Heart right ventricle (tissue), 16 donors: ENCODE measurements around the gene FAM24B. TPM values are rescaled to one million over a fixed set of nuclear protein-coding genes. Genes with fewer than 3 reads are reported as not detected.

ENCODE experiments used
- ATAC-seq, 8 donors: fragments of 200-7000 bp; cut with Tn5 transposase; one replicate each; pipeline ENCODE4 v1.9.1; 2020; ENCODE audit warnings: mild to moderate bottlenecking in 8 of 8, moderate library complexity in 8 of 8, moderate number of reproducible peaks in 1 of 8
- DNase-seq, 2 donors: peaks; one replicate each; pipeline ENCODE4 v3.0.0-alpha.2; 2020
- H3K27ac ChIP-seq, 10 donors: fragments of 200-600 bp; sonication (generic) in 2 of 10; one replicate each; pipeline versions ENCODE4 v1.5.0 to v1.8.0; 2020 to 2022; ENCODE audit warnings: mild to moderate bottlenecking in 3 of 10
- H3K27me3 ChIP-seq, 7 donors: fragments of 200-600 bp; one replicate each; pipeline ENCODE4 v1.8.0; 2021 to 2022; ENCODE audit warnings: mild to moderate bottlenecking in 2 of 7
- H3K36me3 ChIP-seq, 9 donors: fragments of 200-600 bp; sonication (generic) in 1 of 9; one replicate each; pipeline versions ENCODE4 v1.5.0 to v1.8.0; 2020 to 2022; ENCODE audit warnings: mild to moderate bottlenecking in 2 of 9
- H3K4me1 ChIP-seq, 9 donors: fragments of 200-600 bp; sonication (generic) in 1 of 9; one replicate each; pipeline versions ENCODE4 v1.5.0 to v1.8.0; 2020 to 2022; ENCODE audit warnings: mild to moderate bottlenecking in 4 of 9
- H3K4me3 ChIP-seq, 10 donors: fragments of 200-600 bp; sonication (generic) in 2 of 10; one replicate each; pipeline versions ENCODE4 v1.5.0 to v1.8.0; 2020 to 2022; ENCODE audit warnings: mild to moderate bottlenecking in 7 of 10, moderate library complexity in 2 of 10
- H3K9me3 ChIP-seq, 11 donors: fragments of 200-600 bp in 10 of 11; sonication (generic) in 2 of 11; one replicate each; pipeline versions ENCODE4 v1.5.0 to v1.8.0; 2013 to 2022; ENCODE audit warnings: mild to moderate bottlenecking in 2 of 11, control low read depth in 1 of 11, moderate library complexity in 1 of 11
- WGBS, 2 donors: extraction: QIAGEN DNeasy Blood & Tissue Kit; methylation state at CpG; one replicate each; pipeline ENCODE4 v1.1.7; 2013; ENCODE audit warnings: inconsistent platforms in 1 of 2; 5-methylcytosine and 5-hydroxymethylcytosine counted together
- intact Hi-C, 10 donors: fragments of 100-400 bp; cut with DNase I; formaldehyde crosslinking; loops; one replicate each; pipeline versions ENCODE4 v1.11.1 to v1.14.2; 2022
- polyA plus RNA-seq, 2 donors: library from polyadenylated mRNA; stranded (reverse); fragments of 200-250 nt; gene quantifications; one replicate each; pipeline ENCODE4 v1.2.3, GENCODE V29; 2013
- total RNA-seq, 10 donors: library from RNA; stranded (reverse); fragmentation: NEBNext Ultra II Directional in 3 of 10; extraction: Animal tissue kit (Norgen Biotek cat#: 25700) in 3 of 10; gene quantifications; one replicate each; pipeline versions ENCODE4 v1.2.1 to v1.2.4, GENCODE V29; 2021 to 2023
- TF ChIP-seq, protein P1 (sequence below), 9 donors: fragments of 200-600 bp; sonication (generic) in 2 of 9; IDR thresholded peaks; one replicate each; pipeline versions ENCODE4 v1.5.0 to v1.8.0; 2021 to 2022; ENCODE audit warnings: antibody characterized with exemption in 9 of 9, mild to moderate bottlenecking in 5 of 9, moderate library complexity in 1 of 9
- donor health status: Arrhythmogenic right ventricular cardiomyopathy.
- donor health status: ischemic (EF 13 %, LVEDD 7.1; RV severe dilation, severe dysfunction).
- donor health status: healthy with polysubstance abuse.
- donor health status: DM: no; HTN: yes; CAD: no.
- donor health status: DM: no; HTN: no; CAD: no.
- donor health status: ischemic (EF 25% LVEDD 6.9; RV normal size, moderate dysfunction).
- donor health status: ischemic (EF 25% LVEDD 5.7; RV mildly dilated, moderate dysfunction).
- donor health status: healthy.
- donor health status: DM: yes; HTN: yes; CAD: no.
- donor health status: Ischemic cardiomyopathy.
- donor health status: ischemic (EF 35%, LVEDD 5.7; RV mildly dilated, moderate dysfunction).
- donor health status: nonischemic (EF 11% LVEDD 7.7; RV severe dilation, severe dysfunction).
- donor health status: DM: yes; HTN: yes; CAD: no.
- donor health status: PGD.
- donor health status: ischemic (EF 29% LVEDD 5.4; RV normal size, mild dysfunction).
- donor health status: nonischemic (EF 23%, LVEDD 6.1; RV moderate dilation, normal function).

Gene FAM24B
- total and polyA plus RNA-seq, 12 donors = 0.47 to 1.7 (median 0.70) TPM; not detected in 6

- Histone ChIP-seq H3K4me3 (no peak overlapping the region), H3K9me3 (peaks cover 0 to 3% (median 0%) of the 10 kb centered on the region in 11 donors), H3K27ac (no peak overlapping the region), H3K27me3 (no peaks in the 10 kb centered on the region), H3K4me1 (no peaks in the 10 kb centered on the region), H3K36me3 (no peaks in the 10 kb centered on the region)
- DNase-seq (no peak), ATAC-seq (no peak)
- WGBS, 2 donors = 91% methylated on average over 1 of the region's 1 CpG
- TF ChIP-seq, protein P1, sequence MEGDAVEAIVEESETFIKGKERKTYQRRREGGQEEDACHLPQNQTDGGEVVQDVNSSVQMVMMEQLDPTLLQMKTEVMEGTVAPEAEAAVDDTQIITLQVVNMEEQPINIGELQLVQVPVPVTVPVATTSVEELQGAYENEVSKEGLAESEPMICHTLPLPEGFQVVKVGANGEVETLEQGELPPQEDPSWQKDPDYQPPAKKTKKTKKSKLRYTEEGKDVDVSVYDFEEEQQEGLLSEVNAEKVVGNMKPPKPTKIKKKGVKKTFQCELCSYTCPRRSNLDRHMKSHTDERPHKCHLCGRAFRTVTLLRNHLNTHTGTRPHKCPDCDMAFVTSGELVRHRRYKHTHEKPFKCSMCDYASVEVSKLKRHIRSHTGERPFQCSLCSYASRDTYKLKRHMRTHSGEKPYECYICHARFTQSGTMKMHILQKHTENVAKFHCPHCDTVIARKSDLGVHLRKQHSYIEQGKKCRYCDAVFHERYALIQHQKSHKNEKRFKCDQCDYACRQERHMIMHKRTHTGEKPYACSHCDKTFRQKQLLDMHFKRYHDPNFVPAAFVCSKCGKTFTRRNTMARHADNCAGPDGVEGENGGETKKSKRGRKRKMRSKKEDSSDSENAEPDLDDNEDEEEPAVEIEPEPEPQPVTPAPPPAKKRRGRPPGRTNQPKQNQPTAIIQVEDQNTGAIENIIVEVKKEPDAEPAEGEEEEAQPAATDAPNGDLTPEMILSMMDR (IDR thresholded peaks at IDR 0.05) = no peak
- intact Hi-C loops = no loop called here
Measured at GRCh38 chr10:122864901-122865300, 14.5 kb downstream of the FAM24B start.

DNA sequence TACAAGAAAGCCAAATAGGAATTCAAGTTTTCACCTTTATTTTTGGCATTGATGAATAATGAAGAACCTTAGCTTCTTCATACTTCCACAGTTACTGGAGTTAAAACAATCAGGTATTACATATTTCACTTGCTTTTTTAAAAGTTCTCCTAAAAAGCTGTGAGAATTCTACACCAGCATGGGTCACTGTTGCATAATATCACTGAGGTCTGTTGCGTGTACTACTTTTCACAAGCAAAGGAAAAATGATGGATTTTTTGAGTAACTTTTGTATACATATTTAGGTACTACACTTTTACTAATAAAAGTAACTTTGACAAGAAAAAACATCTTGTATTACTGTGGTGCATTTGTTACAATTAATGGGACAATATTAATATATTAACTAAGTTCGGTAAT lies 15.2 kb downstream of the FAM24B start:
- Histone ChIP-seq H3K36me3 (no peaks in the 10 kb centered on the region), H3K4me3 (no peak overlapping the region), H3K27ac (no peak overlapping the region), H3K4me1 (no peaks in the 10 kb centered on the region), H3K27me3 (no peaks in the 10 kb centered on the region), H3K9me3 (peaks cover 0 to 3% (median 0%) of the 10 kb centered on the region in 11 donors)
- TF ChIP-seq, protein P1 (IDR thresholded peaks at IDR 0.05) = no peak
- intact Hi-C loops = no loop called here
- ATAC-seq (no peak), DNase-seq (no peak)
- WGBS, 2 donors = 93 to 97% methylated on average over 2 of the region's 2 CpGs

- Histone ChIP-seq H3K36me3 (no peaks in the 10 kb centered on the region), H3K4me3 (no peak overlapping the region), H3K27me3 (no peaks in the 10 kb centered on the region), H3K9me3 (no peaks in the 10 kb centered on the region), H3K27ac (no peak overlapping the region), H3K4me1 (no peaks in the 10 kb centered on the region)
- no peak for ATAC-seq
- intact Hi-C loops = no loop called here
- no peak for DNase-seq
- 83 to 85% methylated on average over 2 of the region's 2 CpGs for WGBS, 2 donors
- TF ChIP-seq, protein P1 (IDR thresholded peaks at IDR 0.05) = no peak
Measured at GRCh38 chr10:122863216-122864193, 15.9 kb downstream of the FAM24B start.

DNA sequence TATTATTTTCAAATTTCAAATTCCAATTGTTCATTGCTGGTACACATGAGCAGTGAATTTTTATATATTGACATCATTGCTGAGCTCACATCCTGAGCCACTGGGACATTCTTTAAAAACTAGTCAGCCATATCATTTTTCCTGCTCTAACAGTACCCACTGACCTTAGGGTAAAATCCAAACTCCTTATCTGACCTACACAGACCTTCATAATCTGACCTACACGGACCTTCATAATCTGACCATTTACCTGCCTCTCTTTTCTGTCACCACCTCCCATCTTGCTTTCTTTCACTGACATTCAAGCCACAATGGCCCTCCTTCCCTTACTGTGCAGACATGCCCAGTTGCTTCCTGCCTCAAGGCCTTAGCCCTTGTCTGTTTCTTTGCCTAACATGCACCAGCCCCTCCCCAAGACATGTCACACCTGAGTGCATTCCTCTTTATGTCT lies 17.6 kb downstream of the FAM24B start:
- intact Hi-C loops = no loop called here

More for the DNA sequence above, 17.6 kb downstream of the FAM24B start:
- Histone ChIP-seq H3K27ac (no peak overlapping the region), H3K27me3 (no peaks in the 10 kb centered on the region), H3K4me3 (no peak overlapping the region), H3K4me1 (no peaks in the 10 kb centered on the region), H3K36me3 (no peaks in the 10 kb centered on the region), H3K9me3 (no peaks in the 10 kb centered on the region)
- DNase-seq (no peak), ATAC-seq (no peak)
- TF ChIP-seq, protein P1 (IDR thresholded peaks at IDR 0.05) = no peak
- WGBS, 2 donors = 25% methylated on average over 1 of the region's 1 CpG
